ENCODE data around the gene IGF1R.

IGF1R gene

GRCh38 chr15:98730860-98731711, 82.7 kb downstream of the IGF1R start:
- no peak overlapping the region for H3K4me2 ChIP-seq (ENCODE audit: insufficient read depth, low read length)
- peaks cover 81% of the 10 kb centered on the region for H4K20me1 ChIP-seq (ENCODE audit: insufficient read depth, low read length)
- no peak overlapping the region for H3K4me3 ChIP-seq (ENCODE audit: low read depth in 1 of 2, low read length in 2 of 2)
- H3K9ac ChIP-seq (ENCODE audit: low read depth, low read length), result no peak overlapping the region
- DNase-seq, result no peak
- no peaks in the 10 kb centered on the region for H3K9me3 ChIP-seq (ENCODE audit: insufficient read depth, low read length, severe bottlenecking)
- H2AFZ ChIP-seq (ENCODE audit: low read depth, low read length), result no peak overlapping the region
- no peaks in the 10 kb centered on the region for H3K36me3 ChIP-seq (ENCODE audit: insufficient read depth, low read length)
- no peak for ATAC-seq (ENCODE audit: insufficient read depth, low read depth)
- H3K27ac ChIP-seq (ENCODE audit: low read length), result no peak overlapping the region
- TF ChIP-seq CTCF (IDR thresholded peaks at IDR 0.05; ENCODE audit: borderline replicate concordance, extremely low read depth, low read length, poor library complexity, severe bottlenecking) (no peak), EZH2 (IDR thresholded peaks at IDR 0.05; ENCODE audit: borderline replicate concordance, low read depth, low read length, severe bottlenecking) (no peak)
- peaks cover 3% of the 10 kb centered on the region; the same call in 1 of the 2 replicates for H3K4me1 ChIP-seq (ENCODE audit: insufficient read depth, low read length)
- peaks cover 86% of the 10 kb centered on the region for H3K79me2 ChIP-seq (ENCODE audit: insufficient read depth, low read length)
- H3K27me3 ChIP-seq (ENCODE audit: insufficient read depth, low read length, poor library complexity), result no peaks in the 10 kb centered on the region

GRCh38 chr15:98731712-98732450, 83.5 kb downstream of the IGF1R start:
- no peaks in the 10 kb centered on the region for H3K27me3 ChIP-seq (ENCODE audit: insufficient read depth, low read length, poor library complexity)
- ATAC-seq (ENCODE audit: insufficient read depth, low read depth) (0 out of 3 replicates have a peak, but pooled peaks have one; percentile 24), DNase-seq (no peak)
- no peak overlapping the region for H3K4me2 ChIP-seq (ENCODE audit: insufficient read depth, low read length)
- H3K79me2 ChIP-seq (ENCODE audit: insufficient read depth, low read length), result peaks cover 86% of the 10 kb centered on the region
- no peaks in the 10 kb centered on the region for H3K36me3 ChIP-seq (ENCODE audit: insufficient read depth, low read length)
- H3K4me3 ChIP-seq (ENCODE audit: low read depth in 1 of 2, low read length in 2 of 2), result no peak overlapping the region
- H3K27ac ChIP-seq (ENCODE audit: low read length), result no peak overlapping the region
- no peak overlapping the region for H2AFZ ChIP-seq (ENCODE audit: low read depth, low read length)
- no peaks in the 10 kb centered on the region for H3K9me3 ChIP-seq (ENCODE audit: insufficient read depth, low read length, severe bottlenecking)
- H4K20me1 ChIP-seq (ENCODE audit: insufficient read depth, low read length), result peaks cover 81% of the 10 kb centered on the region
- TF ChIP-seq EZH2 (IDR thresholded peaks at IDR 0.05; ENCODE audit: borderline replicate concordance, low read depth, low read length, severe bottlenecking) (no peak), CTCF (IDR thresholded peaks at IDR 0.05; ENCODE audit: borderline replicate concordance, extremely low read depth, low read length, poor library complexity, severe bottlenecking) (no peak)
- peaks cover 3% of the 10 kb centered on the region; the same call in 1 of the 2 replicates for H3K4me1 ChIP-seq (ENCODE audit: insufficient read depth, low read length)
- no peak overlapping the region for H3K9ac ChIP-seq (ENCODE audit: low read depth, low read length)

GRCh38 chr15:98733098-98733497, 84.8 kb downstream of the IGF1R start:
- peaks cover 3% of the 10 kb centered on the region; the same call in 1 of the 2 replicates for H3K4me1 ChIP-seq (ENCODE audit: insufficient read depth, low read length)
- H4K20me1 ChIP-seq (ENCODE audit: insufficient read depth, low read length), result peaks cover 84% of the 10 kb centered on the region
- H3K4me3 ChIP-seq (ENCODE audit: low read depth in 1 of 2, low read length in 2 of 2), result no peak overlapping the region

More at GRCh38 chr15:98733098-98733497, 84.8 kb downstream of the IGF1R start:
- H3K9ac ChIP-seq (ENCODE audit: low read depth, low read length), result no peak overlapping the region
- H3K27me3 ChIP-seq (ENCODE audit: insufficient read depth, low read length, poor library complexity), result no peaks in the 10 kb centered on the region
- DNase-seq (no peak), ATAC-seq (ENCODE audit: insufficient read depth, low read depth) (no peak)
- H3K9me3 ChIP-seq (ENCODE audit: insufficient read depth, low read length, severe bottlenecking), result no peaks in the 10 kb centered on the region
- H3K79me2 ChIP-seq (ENCODE audit: insufficient read depth, low read length), result peaks cover 87% of the 10 kb centered on the region
- H3K36me3 ChIP-seq (ENCODE audit: insufficient read depth, low read length), result no peaks in the 10 kb centered on the region
- no peak overlapping the region for H2AFZ ChIP-seq (ENCODE audit: low read depth, low read length)
- H3K27ac ChIP-seq (ENCODE audit: low read length), result no peak overlapping the region
- no peak overlapping the region for H3K4me2 ChIP-seq (ENCODE audit: insufficient read depth, low read length)
- no peak for TF ChIP-seq CTCF (IDR thresholded peaks at IDR 0.05; ENCODE audit: borderline replicate concordance, extremely low read depth, low read length, poor library complexity, severe bottlenecking)
- TF ChIP-seq EZH2 (IDR thresholded peaks at IDR 0.05; ENCODE audit: borderline replicate concordance, low read depth, low read length, severe bottlenecking), result no peak

Measured in DND-41 (cell line).